Ovary (tissue), 3 donors: Measurements from ENCODE around the gene CRYL1.

ENCODE experiments used
- POLR2A ChIP-seq: fragments of 450-650 bp; IDR thresholded peaks from one replicate; pipeline ENCODE4 v1.6.1; 2017; ENCODE audit warnings: antibody characterized with exemption, mild to moderate bottlenecking, moderate library complexity
- TF ChIP-seq, protein P1 (sequence below), 3 donors: fragments of 450-650 bp in 2 of 3; fragments of 200-600 bp in 1 of 3; IDR thresholded peaks; one replicate each; pipeline versions ENCODE4 v1.5.1 to v1.8.0; 2016 to 2022; ENCODE audit warnings: antibody characterized with exemption in 3 of 3, mild to moderate bottlenecking in 1 of 3
- donor health status: DM: no; HTN: no; CAD: no.

DNA sequence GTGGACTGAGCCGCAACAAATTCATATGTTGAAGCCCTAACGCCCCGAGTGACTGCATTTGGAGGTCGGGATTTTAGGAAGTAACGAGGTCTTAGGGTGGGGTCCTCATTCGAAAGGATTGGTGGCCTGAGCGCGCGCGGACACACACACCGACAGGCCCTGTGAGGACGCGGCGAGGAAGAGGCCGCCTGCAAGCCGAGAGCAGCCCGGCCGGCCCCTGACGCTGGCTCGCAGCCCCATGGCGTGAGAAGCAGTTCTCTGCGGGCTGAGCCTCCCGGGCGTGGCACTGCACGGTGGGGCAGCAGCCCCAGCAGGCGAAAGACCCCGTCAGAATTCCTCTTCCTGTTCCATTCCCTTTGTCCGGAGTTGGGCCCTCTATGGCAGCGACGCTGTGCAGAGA is 131.2 kb downstream of the CRYL1 start:
- TF ChIP-seq, protein P1, sequence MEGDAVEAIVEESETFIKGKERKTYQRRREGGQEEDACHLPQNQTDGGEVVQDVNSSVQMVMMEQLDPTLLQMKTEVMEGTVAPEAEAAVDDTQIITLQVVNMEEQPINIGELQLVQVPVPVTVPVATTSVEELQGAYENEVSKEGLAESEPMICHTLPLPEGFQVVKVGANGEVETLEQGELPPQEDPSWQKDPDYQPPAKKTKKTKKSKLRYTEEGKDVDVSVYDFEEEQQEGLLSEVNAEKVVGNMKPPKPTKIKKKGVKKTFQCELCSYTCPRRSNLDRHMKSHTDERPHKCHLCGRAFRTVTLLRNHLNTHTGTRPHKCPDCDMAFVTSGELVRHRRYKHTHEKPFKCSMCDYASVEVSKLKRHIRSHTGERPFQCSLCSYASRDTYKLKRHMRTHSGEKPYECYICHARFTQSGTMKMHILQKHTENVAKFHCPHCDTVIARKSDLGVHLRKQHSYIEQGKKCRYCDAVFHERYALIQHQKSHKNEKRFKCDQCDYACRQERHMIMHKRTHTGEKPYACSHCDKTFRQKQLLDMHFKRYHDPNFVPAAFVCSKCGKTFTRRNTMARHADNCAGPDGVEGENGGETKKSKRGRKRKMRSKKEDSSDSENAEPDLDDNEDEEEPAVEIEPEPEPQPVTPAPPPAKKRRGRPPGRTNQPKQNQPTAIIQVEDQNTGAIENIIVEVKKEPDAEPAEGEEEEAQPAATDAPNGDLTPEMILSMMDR (IDR thresholded peaks at IDR 0.05) = no peak
- TF ChIP-seq POLR2A = no peak
